DND-41 (cell line): Measurements from ENCODE around the gene GALNTL6.

Source experiments
- ATAC-seq: fragments of 200-7000 bp; cut with Tn5 transposase; 3 replicates; pipeline ENCODE4 v1.9.1; 2021; ENCODE audit warnings: low read depth; ENCODE audit not compliant: insufficient read depth
- DNase-seq: peaks from one replicate; pipeline ENCODE4 v3.0.0-alpha.2; 2020
- H2AFZ ChIP-seq: 2 replicates; pipeline ENCODE4 v1.6.0; 2012; ENCODE audit warnings: low read depth, low read length
- H3K27ac ChIP-seq: 2 replicates; pipeline ENCODE4 v1.5.1; 2012; ENCODE audit warnings: low read length, inconsistent platforms
- H3K27me3 ChIP-seq: fragments of 200-600 bp; sonication (generic); 2 replicates; pipeline ENCODE4 v1.6.0; 2012; ENCODE audit warnings: low read length, mild to moderate bottlenecking, inconsistent platforms; ENCODE audit not compliant: insufficient read depth, poor library complexity
- H3K36me3 ChIP-seq: 2 replicates; pipeline ENCODE4 v1.5.1; 2012; ENCODE audit warnings: low read length, inconsistent platforms; ENCODE audit not compliant: insufficient read depth
- H3K4me1 ChIP-seq: 2 replicates; pipeline ENCODE4 v1.5.1; 2012; ENCODE audit warnings: mild to moderate bottlenecking, low read length; ENCODE audit not compliant: insufficient read depth
- H3K4me2 ChIP-seq: 2 replicates; pipeline ENCODE4 v1.6.0; 2012; ENCODE audit warnings: mild to moderate bottlenecking, moderate library complexity, low read length, inconsistent platforms; ENCODE audit not compliant: insufficient read depth
- H3K4me3 ChIP-seq, 2 experiments: fragments of 200-600 bp in 1 of 2; shearing (Covaris generic) in 1 of 2; 2 replicates each; pipeline ENCODE4 v1.5.1; 2012 to 2016; ENCODE audit warnings: inconsistent platforms in 2 of 2, low read length in 2 of 2, mild to moderate bottlenecking in 2 of 2, low read depth in 1 of 2, moderate library complexity in 1 of 2
- H3K79me2 ChIP-seq: 2 replicates; pipeline ENCODE4 v1.6.0; 2012; ENCODE audit warnings: low read length, inconsistent platforms; ENCODE audit not compliant: insufficient read depth
- H3K9ac ChIP-seq: 2 replicates; pipeline ENCODE4 v1.6.0; 2012; ENCODE audit warnings: low read depth, mild to moderate bottlenecking, inconsistent platforms, low read length, moderate library complexity
- H3K9me3 ChIP-seq: 2 replicates; pipeline ENCODE4 v1.5.1; 2012; ENCODE audit warnings: low read length, moderate library complexity, mild to moderate bottlenecking, inconsistent platforms; ENCODE audit not compliant: insufficient read depth, severe bottlenecking
- H4K20me1 ChIP-seq: 2 replicates; pipeline ENCODE4 v1.6.0; 2012; ENCODE audit warnings: low read length; ENCODE audit not compliant: insufficient read depth
- EZH2 ChIP-seq: IDR thresholded peaks from 3 replicates; pipeline ENCODE4 v1.6.1; 2012; ENCODE audit warnings: borderline replicate concordance, low read depth, mild to moderate bottlenecking, moderate library complexity, low read length, inconsistent platforms; ENCODE audit not compliant: severe bottlenecking
- TF ChIP-seq, protein P1 (sequence below): IDR thresholded peaks from 2 replicates; pipeline ENCODE4 v1.5.1; 2012; ENCODE audit warnings: borderline replicate concordance, low read length, moderate library complexity, mild to moderate bottlenecking; ENCODE audit not compliant: poor library complexity, severe bottlenecking; ENCODE audit errors: extremely low read depth

GALNTL6 gene

DNA sequence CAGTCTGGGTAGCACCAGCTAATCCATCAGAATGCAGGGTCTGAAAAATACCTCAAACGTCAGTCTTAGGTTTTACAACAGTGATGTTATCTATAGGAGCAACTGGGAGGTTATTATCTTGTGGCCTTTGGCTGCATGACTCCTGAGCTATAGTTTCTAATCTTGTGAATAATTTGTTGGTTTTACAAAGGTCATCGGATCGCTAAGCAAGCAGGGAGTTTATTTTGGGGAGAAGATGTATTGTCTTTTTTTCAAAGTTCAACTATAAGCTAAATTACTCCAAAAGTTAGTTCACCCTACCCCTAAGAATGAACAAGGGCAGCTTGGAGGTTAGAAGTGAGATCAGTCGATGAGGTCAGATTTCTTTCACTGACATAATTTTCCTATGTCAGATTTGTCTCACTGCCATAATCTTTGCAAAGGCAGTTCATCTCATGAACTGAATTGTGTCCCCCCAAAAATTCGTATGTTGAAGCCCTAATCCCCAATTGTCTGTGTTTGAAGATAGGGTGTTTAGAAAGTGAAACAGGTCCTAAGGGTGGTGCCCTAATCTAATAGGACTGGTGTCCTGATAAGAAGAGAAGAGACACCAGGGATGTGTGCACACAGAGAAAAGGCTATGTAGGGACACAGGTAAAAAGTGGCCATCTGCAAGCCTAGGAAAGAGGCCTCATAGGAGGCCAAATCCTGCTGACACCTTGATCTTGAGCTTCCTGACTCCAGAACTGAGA is 1179.6 kb downstream of the GALNTL6 start:
- no peak for TF ChIP-seq EZH2
- Histone ChIP-seq H2AFZ (no peak overlapping the region), H3K9ac (no peak overlapping the region)

DNA sequence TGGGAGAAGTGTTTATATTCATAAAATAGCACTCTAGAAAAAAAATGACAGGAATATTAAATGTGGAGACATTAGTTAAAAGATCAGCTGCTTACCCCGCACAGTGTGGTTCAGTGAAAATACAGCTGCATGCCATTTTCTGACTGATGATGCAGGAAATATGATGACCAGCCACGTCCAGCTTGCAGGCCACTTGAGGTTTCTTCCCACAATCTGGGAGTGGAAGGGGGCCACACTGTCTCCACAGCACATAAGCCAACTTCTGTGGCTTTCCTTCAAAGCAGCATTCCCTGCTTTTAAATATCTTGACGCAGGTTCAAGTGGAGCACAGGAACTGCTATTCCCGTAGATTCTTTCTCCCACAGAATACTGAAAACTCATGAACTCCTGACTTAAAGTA is 1182.0 kb downstream of the GALNTL6 start:
- Histone ChIP-seq H2AFZ (no peak overlapping the region), H3K9me3 (no peaks in the 10 kb centered on the region), H3K27me3 (peaks cover 5% of the 10 kb centered on the region), H3K4me3 (no peak overlapping the region), H3K27ac (no peak overlapping the region), H3K79me2 (no peaks in the 10 kb centered on the region), H3K9ac (no peak overlapping the region), H3K36me3 (no peaks in the 10 kb centered on the region), H3K4me1 (no peaks in the 10 kb centered on the region), H3K4me2 (no peak overlapping the region), H4K20me1 (no peaks in the 10 kb centered on the region)
- TF ChIP-seq EZH2, result no peak
- TF ChIP-seq, protein P1, sequence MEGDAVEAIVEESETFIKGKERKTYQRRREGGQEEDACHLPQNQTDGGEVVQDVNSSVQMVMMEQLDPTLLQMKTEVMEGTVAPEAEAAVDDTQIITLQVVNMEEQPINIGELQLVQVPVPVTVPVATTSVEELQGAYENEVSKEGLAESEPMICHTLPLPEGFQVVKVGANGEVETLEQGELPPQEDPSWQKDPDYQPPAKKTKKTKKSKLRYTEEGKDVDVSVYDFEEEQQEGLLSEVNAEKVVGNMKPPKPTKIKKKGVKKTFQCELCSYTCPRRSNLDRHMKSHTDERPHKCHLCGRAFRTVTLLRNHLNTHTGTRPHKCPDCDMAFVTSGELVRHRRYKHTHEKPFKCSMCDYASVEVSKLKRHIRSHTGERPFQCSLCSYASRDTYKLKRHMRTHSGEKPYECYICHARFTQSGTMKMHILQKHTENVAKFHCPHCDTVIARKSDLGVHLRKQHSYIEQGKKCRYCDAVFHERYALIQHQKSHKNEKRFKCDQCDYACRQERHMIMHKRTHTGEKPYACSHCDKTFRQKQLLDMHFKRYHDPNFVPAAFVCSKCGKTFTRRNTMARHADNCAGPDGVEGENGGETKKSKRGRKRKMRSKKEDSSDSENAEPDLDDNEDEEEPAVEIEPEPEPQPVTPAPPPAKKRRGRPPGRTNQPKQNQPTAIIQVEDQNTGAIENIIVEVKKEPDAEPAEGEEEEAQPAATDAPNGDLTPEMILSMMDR, result no peak
- no peak for DNase-seq
- ATAC-seq, result no peak

More for the DNA sequence above, 1179.6 kb downstream of the GALNTL6 start:
- Histone ChIP-seq H3K27ac (no peak overlapping the region), H3K4me2 (no peak overlapping the region), H3K4me1 (no peaks in the 10 kb centered on the region), H3K9me3 (no peaks in the 10 kb centered on the region), H3K27me3 (peaks cover 5% of the 10 kb centered on the region), H3K4me3 (no peak overlapping the region), H3K79me2 (no peaks in the 10 kb centered on the region), H4K20me1 (no peaks in the 10 kb centered on the region), H3K36me3 (no peaks in the 10 kb centered on the region)
- ATAC-seq, result no peak
- no peak for DNase-seq

DNA sequence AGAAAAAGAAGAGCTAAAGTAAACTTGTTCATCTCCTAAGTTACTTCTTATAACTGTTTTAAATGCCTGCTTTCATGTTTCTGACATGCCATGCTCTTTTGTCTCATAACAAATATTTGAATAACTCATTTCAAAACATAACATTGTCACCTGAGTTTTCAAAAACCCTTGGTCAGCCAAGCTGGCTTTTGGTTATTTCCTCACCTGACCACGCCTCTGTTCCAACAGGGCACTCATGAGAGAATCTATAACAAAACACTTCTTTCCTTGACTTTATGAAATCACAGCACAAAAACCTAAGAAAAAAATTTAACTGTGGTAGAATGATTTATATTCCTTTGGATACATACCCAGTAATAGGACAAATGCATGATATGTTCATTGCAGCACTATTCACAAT is 1182.5 kb downstream of the GALNTL6 start:
- Histone ChIP-seq H3K9me3 (no peaks in the 10 kb centered on the region), H2AFZ (no peak overlapping the region), H3K27ac (no peak overlapping the region), H3K4me2 (no peak overlapping the region), H3K27me3 (peaks cover 5% of the 10 kb centered on the region), H4K20me1 (no peaks in the 10 kb centered on the region), H3K4me1 (no peaks in the 10 kb centered on the region), H3K9ac (no peak overlapping the region), H3K79me2 (no peaks in the 10 kb centered on the region), H3K36me3 (no peaks in the 10 kb centered on the region), H3K4me3 (no peak overlapping the region)
- TF ChIP-seq EZH2, result no peak
- TF ChIP-seq, protein P1, result no peak
- ATAC-seq (no peak), DNase-seq (no peak)

DNA sequence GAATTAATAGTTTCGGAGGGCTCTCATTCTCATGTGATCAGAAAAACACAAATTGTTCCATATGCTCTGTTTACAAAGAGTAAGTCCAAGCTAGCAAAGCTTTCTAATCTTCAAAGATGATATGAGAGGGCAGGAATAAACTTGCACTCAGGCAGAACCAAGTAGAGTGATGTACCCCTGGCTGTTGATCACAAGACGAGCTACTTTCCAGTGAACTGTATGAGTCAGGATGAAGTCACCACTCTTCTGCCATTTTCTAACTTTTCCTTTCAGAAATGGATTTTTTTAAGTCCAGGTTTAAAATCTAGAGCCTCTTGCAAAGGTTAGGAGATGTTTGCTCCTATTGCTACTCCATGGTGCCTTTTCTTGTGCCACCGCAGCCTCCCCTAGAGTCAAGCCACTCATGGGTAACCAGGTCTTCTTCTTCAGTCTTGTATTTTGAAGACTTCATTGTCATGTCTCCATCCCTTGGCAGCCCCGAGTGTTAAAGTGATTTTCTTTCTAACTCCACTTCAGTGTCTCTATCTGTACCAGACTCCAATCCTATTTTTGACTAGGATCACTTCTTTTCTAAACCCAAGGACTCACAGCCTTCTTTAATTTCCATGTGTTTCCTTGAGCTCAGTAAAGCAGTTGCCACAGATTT is 1183.5 kb downstream of the GALNTL6 start:
- Histone ChIP-seq H3K4me1 (no peaks in the 10 kb centered on the region), H3K79me2 (no peaks in the 10 kb centered on the region), H3K36me3 (no peaks in the 10 kb centered on the region), H3K27ac (no peak overlapping the region), H2AFZ (no peak overlapping the region), H3K27me3 (peaks cover 5% of the 10 kb centered on the region), H3K9ac (no peak overlapping the region), H3K4me3 (no peak overlapping the region), H4K20me1 (no peaks in the 10 kb centered on the region), H3K9me3 (no peaks in the 10 kb centered on the region), H3K4me2 (no peak overlapping the region)
- TF ChIP-seq, protein P1, result no peak
- TF ChIP-seq EZH2, result no peak
- DNase-seq (no peak), ATAC-seq (no peak)
